Liver (tissue), 3 donors: ENCODE results near the gene EPN3.

Experiments used
- CTCF ChIP-seq: fragments of 150-350 bp; IDR thresholded peaks from 2 replicates; pipeline ENCODE4 v1.5.1; 2017; ENCODE audit warnings: improper control_type of control experiment, low read depth, low read length; ENCODE audit not compliant: missing input control
- HNF4G ChIP-seq: IDR thresholded peaks from 2 replicates; pipeline ENCODE4 v1.6.1; 2016; ENCODE audit warnings: antibody characterized with exemption
- SP1 ChIP-seq: IDR thresholded peaks from 2 replicates; pipeline ENCODE4 v1.6.1; 2018; ENCODE audit warnings: antibody characterized with exemption, mild to moderate bottlenecking
- TAF1 ChIP-seq: conservative IDR thresholded peaks from 2 replicates; pipeline ENCODE4 v1.6.1; 2016; ENCODE audit warnings: antibody characterized with exemption, mild to moderate bottlenecking
- TF ChIP-seq, protein P1 (sequence below): IDR thresholded peaks from 2 replicates; pipeline ENCODE4 v1.6.1; 2016; ENCODE audit warnings: antibody characterized with exemption
- donor health status: healthy.
- donor health status: healthy.

- TF ChIP-seq CTCF (no peak), TAF1 (no peak), SP1 (no peak), HNF4G (no peak)
- TF ChIP-seq, protein P1, sequence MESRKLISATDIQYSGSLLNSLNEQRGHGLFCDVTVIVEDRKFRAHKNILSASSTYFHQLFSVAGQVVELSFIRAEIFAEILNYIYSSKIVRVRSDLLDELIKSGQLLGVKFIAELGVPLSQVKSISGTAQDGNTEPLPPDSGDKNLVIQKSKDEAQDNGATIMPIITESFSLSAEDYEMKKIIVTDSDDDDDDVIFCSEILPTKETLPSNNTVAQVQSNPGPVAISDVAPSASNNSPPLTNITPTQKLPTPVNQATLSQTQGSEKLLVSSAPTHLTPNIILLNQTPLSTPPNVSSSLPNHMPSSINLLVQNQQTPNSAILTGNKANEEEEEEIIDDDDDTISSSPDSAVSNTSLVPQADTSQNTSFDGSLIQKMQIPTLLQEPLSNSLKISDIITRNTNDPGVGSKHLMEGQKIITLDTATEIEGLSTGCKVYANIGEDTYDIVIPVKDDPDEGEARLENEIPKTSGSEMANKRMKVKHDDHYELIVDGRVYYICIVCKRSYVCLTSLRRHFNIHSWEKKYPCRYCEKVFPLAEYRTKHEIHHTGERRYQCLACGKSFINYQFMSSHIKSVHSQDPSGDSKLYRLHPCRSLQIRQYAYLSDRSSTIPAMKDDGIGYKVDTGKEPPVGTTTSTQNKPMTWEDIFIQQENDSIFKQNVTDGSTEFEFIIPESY: no peak
These were observed 29.9 kb downstream of the EPN3 start for GRCh38 chr17:50562242-50563091.
